DOHH2 (cell line): ENCODE results near the gene LLGL1.

Source experiments
- H3F3A ChIP-seq: fragments of 200-600 bp; sonication (generic), shearing (Covaris generic); 2 replicates; pipeline ENCODE4 v1.6.0; 2016; ENCODE audit warnings: antibody characterized with exemption, mild to moderate bottlenecking; ENCODE audit not compliant: control insufficient read depth, insufficient read depth
- H3K27ac ChIP-seq: fragments of 200-600 bp; sonication (generic); 2 replicates; pipeline ENCODE4 v1.5.1; 2014; ENCODE audit warnings: low read depth, mild to moderate bottlenecking, low read length, moderate library complexity
- H3K27me3 ChIP-seq: fragments of 200-600 bp; sonication (generic); 2 replicates; pipeline ENCODE4 v1.6.1; 2014; ENCODE audit warnings: mild to moderate bottlenecking, low read length, mixed read lengths; ENCODE audit not compliant: control insufficient read depth
- H3K36me3 ChIP-seq: fragments of 200-600 bp; sonication (generic); 2 replicates; pipeline ENCODE4 v1.6.1; 2014; ENCODE audit warnings: mild to moderate bottlenecking, low read length, moderate library complexity, mixed read lengths; ENCODE audit not compliant: control insufficient read depth
- H3K4me1 ChIP-seq: fragments of 200-600 bp; sonication (generic); 2 replicates; pipeline ENCODE4 v1.6.1; 2014; ENCODE audit warnings: mild to moderate bottlenecking, low read length, mixed read lengths; ENCODE audit not compliant: control insufficient read depth
- H3K4me2 ChIP-seq: fragments of 200-600 bp; sonication (generic); 2 replicates; pipeline ENCODE4 v1.6.0; 2014; ENCODE audit warnings: mild to moderate bottlenecking, low read length, moderate library complexity
- H3K4me3 ChIP-seq: fragments of 200-600 bp; sonication (generic); 2 replicates; pipeline ENCODE4 v1.5.1; 2014; ENCODE audit warnings: mild to moderate bottlenecking, low read length, mixed read lengths
- H3K79me2 ChIP-seq: fragments of 200-600 bp; sonication (generic); 2 replicates; pipeline ENCODE4 v1.6.1; 2014; ENCODE audit warnings: mild to moderate bottlenecking, low read length, mixed read lengths; ENCODE audit not compliant: control insufficient read depth
- H3K9me2 ChIP-seq: fragments of 200-600 bp; sonication (generic); replicated peaks from 2 replicates; pipeline ENCODE4 v1.6.1; 2014; ENCODE audit warnings: mild to moderate bottlenecking, low read length, mixed read lengths; ENCODE audit not compliant: control insufficient read depth
- H3K9me3 ChIP-seq: fragments of 200-600 bp; sonication (generic); 2 replicates; pipeline ENCODE4 v1.6.1; 2014; ENCODE audit warnings: antibody characterized with exemption, low read length, mixed read lengths; ENCODE audit not compliant: control insufficient read depth, insufficient read depth
- H4K20me1 ChIP-seq: fragments of 200-600 bp; sonication (generic); 2 replicates; pipeline ENCODE4 v1.6.0; 2014; ENCODE audit warnings: low read depth, mild to moderate bottlenecking, antibody characterized with exemption, low read length, moderate library complexity; ENCODE audit not compliant: control insufficient read depth, insufficient read depth
- CTCF ChIP-seq: fragments of 200-600 bp; sonication (generic); IDR thresholded peaks from one replicate; pipeline ENCODE4 v1.5.1; 2014; ENCODE audit warnings: antibody characterized with exemption, mild to moderate bottlenecking, low read depth, low read length; ENCODE audit not compliant: poor library complexity, severe bottlenecking
- EZH2phosphoT487 ChIP-seq: fragments of 200-600 bp; sonication (generic); IDR thresholded peaks from 2 replicates; pipeline ENCODE4 v1.6.1; 2017; ENCODE audit warnings: borderline replicate concordance, mild to moderate bottlenecking, antibody characterized with exemption, low read length, moderate library complexity, mixed read lengths

Gene LLGL1

GRCh38 chr17:18241229-18241871, 15.9 kb downstream of the LLGL1 start:
- peaks cover 19% of the 10 kb centered on the region for H3K36me3 ChIP-seq
- no peak overlapping the region for H3K27ac ChIP-seq
- H3K4me2 ChIP-seq = no peak overlapping the region
- no peaks in the 10 kb centered on the region for H3K79me2 ChIP-seq
- TF ChIP-seq CTCF (no peak), EZH2phosphoT487 (no peak)
- H3K4me1 ChIP-seq = no peaks in the 10 kb centered on the region
- no peaks in the 10 kb centered on the region for H4K20me1 ChIP-seq
- H3K4me3 ChIP-seq = no peak overlapping the region
- no peaks in the 10 kb centered on the region for H3K27me3 ChIP-seq
- no peaks in the 10 kb centered on the region for H3K9me2 ChIP-seq
- H3K9me3 ChIP-seq = no peaks in the 10 kb centered on the region
- H3F3A ChIP-seq = no peaks in the 10 kb centered on the region

- Histone ChIP-seq H3K27ac (no peak overlapping the region), H3K79me2 (no peaks in the 10 kb centered on the region), H3K4me3 (no peak overlapping the region), H4K20me1 (no peaks in the 10 kb centered on the region), H3K4me1 (peaks cover 3% of the 10 kb centered on the region; the same call in 1 of the 2 replicates), H3F3A (peaks cover 5% of the 10 kb centered on the region; the same call in 1 of the 2 replicates), H3K36me3 (peaks cover 43% of the 10 kb centered on the region), H3K27me3 (no peaks in the 10 kb centered on the region), H3K9me2 (no peaks in the 10 kb centered on the region), H3K4me2 (no peak overlapping the region), H3K9me3 (no peaks in the 10 kb centered on the region)
- TF ChIP-seq EZH2phosphoT487 (no peak), CTCF (no peak)
Observed at GRCh38 chr17:18245038-18245776, 19.8 kb downstream of the LLGL1 start.

- H3K4me2 ChIP-seq = no peak overlapping the region
- no peaks in the 10 kb centered on the region for H3K27me3 ChIP-seq
- H3F3A ChIP-seq = peaks cover 5% of the 10 kb centered on the region; the same call in 1 of the 2 replicates
- H3K9me3 ChIP-seq = no peaks in the 10 kb centered on the region
- peaks cover 46% of the 10 kb centered on the region for H3K36me3 ChIP-seq
- no peaks in the 10 kb centered on the region for H4K20me1 ChIP-seq
- peaks cover 3% of the 10 kb centered on the region; the same call in 1 of the 2 replicates for H3K4me1 ChIP-seq
- TF ChIP-seq CTCF (no peak), EZH2phosphoT487 (no peak)
- H3K27ac ChIP-seq = no peak overlapping the region
- no peak overlapping the region for H3K4me3 ChIP-seq
- H3K79me2 ChIP-seq = no peaks in the 10 kb centered on the region
- no peaks in the 10 kb centered on the region for H3K9me2 ChIP-seq
Observed at GRCh38 chr17:18246109-18246725, 20.8 kb downstream of the LLGL1 start.
